ENCODE data around the gene ARFGAP1.
A peak's percentile ranks its signal among the peaks of the same experiment; 100 is the strongest.

The ARFGAP1 gene

DNA sequence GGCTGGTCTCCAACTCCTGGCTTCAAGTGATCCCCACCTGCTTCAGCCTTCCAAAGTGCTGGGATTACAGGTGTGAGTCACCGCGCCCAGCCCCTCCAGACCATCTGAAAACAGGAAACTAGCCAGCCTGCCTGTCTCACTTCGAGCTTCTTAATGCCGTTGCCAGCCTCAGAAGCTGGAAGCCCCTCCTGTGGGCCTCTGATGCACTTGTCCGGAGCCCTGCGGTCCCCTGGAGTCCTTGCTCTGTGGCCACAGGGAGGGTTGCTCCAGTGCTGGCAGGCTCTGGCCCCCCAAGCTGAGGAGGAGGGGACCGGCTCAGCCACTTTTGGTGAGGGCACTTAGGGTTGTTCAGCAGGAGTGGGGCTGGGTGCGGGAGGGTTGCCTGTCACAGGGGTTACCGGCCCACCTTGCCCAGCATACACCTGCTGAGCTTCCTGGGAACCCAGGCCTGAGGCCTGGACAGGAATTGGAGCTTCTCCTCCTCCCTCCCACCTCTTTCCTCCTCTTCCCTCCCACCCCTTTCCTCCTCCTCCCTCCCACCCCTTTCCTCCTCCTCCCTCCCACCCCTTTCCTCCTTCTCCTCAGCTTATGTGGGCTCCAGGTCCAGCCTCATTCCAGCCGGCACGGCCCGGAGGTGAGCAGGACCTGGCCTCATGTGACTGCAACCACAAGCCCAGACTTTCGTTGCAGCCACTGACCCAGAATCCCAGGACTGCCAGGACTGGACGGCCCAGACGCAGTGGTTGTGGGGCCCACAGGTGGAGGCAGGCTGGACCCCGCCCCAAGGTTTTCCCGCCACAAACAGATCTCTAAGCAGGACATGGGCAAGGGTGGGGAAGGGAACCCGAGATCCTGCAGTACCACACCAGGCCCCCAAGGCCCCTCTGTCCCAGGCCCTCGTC is 46.3 kb upstream of the ARFGAP1 start:
- CTCF ChIA-PET: no interaction called here
- no peak for DNase-seq (ENCODE audit: extremely low spot score)
- POLR2A ChIA-PET: interaction anchor here (1.8 kb wide), 1 partner anchor 46 kb away, joined by 5 read pairs; the partner anchor contains the start of gene ARFGAP1
- no peak for TF ChIP-seq TARDBP (IDR thresholded peaks at IDR 0.05)
- no peak for TF ChIP-seq CTBP1 (IDR thresholded peaks at IDR 0.05; ENCODE audit: borderline replicate concordance)
- TF ChIP-seq ARNT (IDR thresholded peaks at IDR 0.05): no peak
- TF ChIP-seq FOXK2 (IDR thresholded peaks at IDR 0.05): no peak
- no peak for TF ChIP-seq HDGF (IDR thresholded peaks at IDR 0.05; ENCODE audit: borderline replicate concordance)
- TF ChIP-seq ZNF384 (IDR thresholded peaks at IDR 0.05): no peak
- TF ChIP-seq ELF4 (IDR thresholded peaks at IDR 0.05): no peak
- no peak for TF ChIP-seq FOXM1 (IDR thresholded peaks at IDR 0.05; ENCODE audit: borderline replicate concordance)
- TF ChIP-seq SP1 (IDR thresholded peaks at IDR 0.05): no peak
- no peak for TF ChIP-seq NFRKB (IDR thresholded peaks at IDR 0.05)
- no peak for TF ChIP-seq LEF1 (IDR thresholded peaks at IDR 0.05; ENCODE audit: borderline replicate concordance)
- TF ChIP-seq FOXA1 (IDR thresholded peaks at IDR 0.05): no peak
- TF ChIP-seq, protein P1, sequence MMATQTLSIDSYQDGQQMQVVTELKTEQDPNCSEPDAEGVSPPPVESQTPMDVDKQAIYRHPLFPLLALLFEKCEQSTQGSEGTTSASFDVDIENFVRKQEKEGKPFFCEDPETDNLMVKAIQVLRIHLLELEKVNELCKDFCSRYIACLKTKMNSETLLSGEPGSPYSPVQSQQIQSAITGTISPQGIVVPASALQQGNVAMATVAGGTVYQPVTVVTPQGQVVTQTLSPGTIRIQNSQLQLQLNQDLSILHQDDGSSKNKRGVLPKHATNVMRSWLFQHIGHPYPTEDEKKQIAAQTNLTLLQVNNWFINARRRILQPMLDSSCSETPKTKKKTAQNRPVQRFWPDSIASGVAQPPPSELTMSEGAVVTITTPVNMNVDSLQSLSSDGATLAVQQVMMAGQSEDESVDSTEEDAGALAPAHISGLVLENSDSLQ (IDR thresholded peaks at IDR 0.05): no peak
- TF ChIP-seq BHLHE40 (IDR thresholded peaks at IDR 0.05; ENCODE audit: borderline replicate concordance): no peak
- TF ChIP-seq SUZ12 (IDR thresholded peaks at IDR 0.05): no peak
- TF ChIP-seq L3MBTL2 (conservative IDR thresholded peaks at IDR 0.05): no peak

DNA sequence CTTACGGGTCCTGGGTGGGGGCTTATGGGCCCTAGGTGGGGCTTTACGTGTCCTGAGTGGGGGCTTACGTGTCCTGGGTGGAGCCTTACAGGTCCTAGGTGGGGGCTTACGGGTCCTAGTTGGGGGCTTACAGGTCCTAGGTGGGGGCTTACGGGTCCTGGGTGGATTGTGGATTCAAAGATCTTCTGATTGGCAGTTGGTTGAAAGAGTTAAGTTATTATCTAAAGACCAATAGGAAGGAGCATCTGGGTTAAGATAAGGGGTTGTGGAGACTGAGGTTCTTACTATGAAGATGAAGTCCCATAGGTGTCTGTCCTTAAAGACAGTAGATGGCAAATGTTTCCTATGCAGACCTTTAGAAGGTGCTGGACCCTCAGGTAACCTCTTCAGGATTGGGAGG is 45.4 kb upstream of the ARFGAP1 start:
- TF ChIP-seq NFRKB (IDR thresholded peaks at IDR 0.05) (no peak), L3MBTL2 (conservative IDR thresholded peaks at IDR 0.05) (no peak), ARNT (IDR thresholded peaks at IDR 0.05) (no peak), FOXA1 (IDR thresholded peaks at IDR 0.05) (no peak), ELF4 (IDR thresholded peaks at IDR 0.05) (no peak), FOXM1 (IDR thresholded peaks at IDR 0.05; ENCODE audit: borderline replicate concordance) (no peak), LEF1 (IDR thresholded peaks at IDR 0.05; ENCODE audit: borderline replicate concordance) (no peak), TARDBP (IDR thresholded peaks at IDR 0.05) (no peak), FOXK2 (IDR thresholded peaks at IDR 0.05) (no peak), CTBP1 (IDR thresholded peaks at IDR 0.05; ENCODE audit: borderline replicate concordance) (no peak)
- DNase-seq (ENCODE audit: extremely low spot score): no peak
- CTCF ChIA-PET: no interaction called here
- POLR2A ChIA-PET: no interaction called here

DNA sequence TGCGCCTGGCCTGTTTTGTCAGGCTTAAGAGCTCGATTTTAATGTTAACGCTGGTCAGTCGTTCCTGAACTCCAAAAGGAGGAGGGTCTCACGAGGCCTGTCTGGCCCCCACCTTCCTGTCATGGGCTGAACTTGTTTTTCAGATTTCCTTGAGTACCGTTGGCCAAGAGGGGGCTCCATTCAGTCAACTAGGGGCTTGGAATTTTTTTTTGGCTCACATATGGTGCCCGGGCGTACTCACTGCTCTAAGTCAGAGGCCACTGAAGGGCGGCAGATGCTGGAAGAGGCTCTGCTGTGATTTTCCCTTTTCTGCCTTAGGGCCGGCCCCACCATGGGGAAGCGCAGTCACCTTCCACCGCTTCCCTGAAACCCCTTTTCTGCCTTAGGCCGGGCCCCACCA is 43.8 kb upstream of the ARFGAP1 start:
- TF ChIP-seq LEF1 (IDR thresholded peaks at IDR 0.05; ENCODE audit: borderline replicate concordance) (no peak), BHLHE40 (IDR thresholded peaks at IDR 0.05; ENCODE audit: borderline replicate concordance) (no peak), TARDBP (IDR thresholded peaks at IDR 0.05) (no peak), HDGF (IDR thresholded peaks at IDR 0.05; ENCODE audit: borderline replicate concordance) (no peak), NFRKB (IDR thresholded peaks at IDR 0.05) (no peak), SUZ12 (IDR thresholded peaks at IDR 0.05) (no peak), ELF4 (IDR thresholded peaks at IDR 0.05) (no peak), FOXM1 (IDR thresholded peaks at IDR 0.05; ENCODE audit: borderline replicate concordance) (no peak), FOXK2 (IDR thresholded peaks at IDR 0.05) (no peak)
- ChIA-PET POLR2A (no interaction called here), CTCF (interaction anchor here (0.7 kb wide), 1 partner anchor 65 kb away, joined by 3 read pairs; no protein-coding TSS in a partner anchor)
- no peak for DNase-seq (ENCODE audit: extremely low spot score)

DNA sequence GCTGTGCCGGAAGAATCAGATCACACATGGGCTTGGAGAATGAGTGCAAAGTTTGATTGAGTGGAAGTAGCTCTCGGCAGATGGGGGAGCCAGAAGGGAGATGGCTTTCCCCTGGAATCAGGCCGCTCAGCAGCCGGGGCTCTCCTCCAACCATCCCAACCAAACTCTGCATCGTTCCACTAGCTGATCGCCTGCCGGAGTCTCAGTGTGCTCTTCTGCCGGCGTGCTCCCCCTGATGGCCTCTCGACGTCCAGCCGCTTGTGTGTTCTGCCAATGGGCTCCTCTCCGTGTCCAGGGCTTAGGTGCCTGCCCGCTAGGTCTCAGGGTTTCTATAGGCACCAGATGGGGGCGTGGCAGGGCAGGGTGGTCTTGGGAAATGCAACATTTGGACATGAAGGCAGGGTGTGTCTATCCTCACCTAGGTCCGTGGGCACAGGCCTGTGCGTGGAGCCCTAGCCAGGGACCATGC is 41.8 kb upstream of the ARFGAP1 start:
- peak; percentile 63 for DNase-seq (ENCODE audit: extremely low spot score)
- CTCF ChIA-PET: interaction anchor here (0.6 to 1.1 kb wide), 3 partner anchors 15 to 47 kb away, joined by 3 to 6 read pairs (median 3); no protein-coding TSS in a partner anchor
- POLR2A ChIA-PET: interaction anchor here (0.6 to 1.0 kb wide), 2 partner anchors 13 to 41 kb away, joined by 3 to 4 read pairs; no protein-coding TSS in a partner anchor
- no peak for TF ChIP-seq ARNT (IDR thresholded peaks at IDR 0.05)
- no peak for TF ChIP-seq LEF1 (IDR thresholded peaks at IDR 0.05; ENCODE audit: borderline replicate concordance)
- TF ChIP-seq ZNF384 (IDR thresholded peaks at IDR 0.05): no peak
- no peak for TF ChIP-seq HDGF (IDR thresholded peaks at IDR 0.05; ENCODE audit: borderline replicate concordance)
- no peak for TF ChIP-seq NFRKB (IDR thresholded peaks at IDR 0.05)
- TF ChIP-seq SUZ12 (IDR thresholded peaks at IDR 0.05): no peak
- no peak for TF ChIP-seq FOXM1 (IDR thresholded peaks at IDR 0.05; ENCODE audit: borderline replicate concordance)
- TF ChIP-seq ELF4 (IDR thresholded peaks at IDR 0.05): no peak
- no peak for TF ChIP-seq FOXA1 (IDR thresholded peaks at IDR 0.05)
- TF ChIP-seq TARDBP (IDR thresholded peaks at IDR 0.05): no peak
- no peak for TF ChIP-seq BHLHE40 (IDR thresholded peaks at IDR 0.05; ENCODE audit: borderline replicate concordance)
- TF ChIP-seq FOXK2 (IDR thresholded peaks at IDR 0.05): no peak

DNA sequence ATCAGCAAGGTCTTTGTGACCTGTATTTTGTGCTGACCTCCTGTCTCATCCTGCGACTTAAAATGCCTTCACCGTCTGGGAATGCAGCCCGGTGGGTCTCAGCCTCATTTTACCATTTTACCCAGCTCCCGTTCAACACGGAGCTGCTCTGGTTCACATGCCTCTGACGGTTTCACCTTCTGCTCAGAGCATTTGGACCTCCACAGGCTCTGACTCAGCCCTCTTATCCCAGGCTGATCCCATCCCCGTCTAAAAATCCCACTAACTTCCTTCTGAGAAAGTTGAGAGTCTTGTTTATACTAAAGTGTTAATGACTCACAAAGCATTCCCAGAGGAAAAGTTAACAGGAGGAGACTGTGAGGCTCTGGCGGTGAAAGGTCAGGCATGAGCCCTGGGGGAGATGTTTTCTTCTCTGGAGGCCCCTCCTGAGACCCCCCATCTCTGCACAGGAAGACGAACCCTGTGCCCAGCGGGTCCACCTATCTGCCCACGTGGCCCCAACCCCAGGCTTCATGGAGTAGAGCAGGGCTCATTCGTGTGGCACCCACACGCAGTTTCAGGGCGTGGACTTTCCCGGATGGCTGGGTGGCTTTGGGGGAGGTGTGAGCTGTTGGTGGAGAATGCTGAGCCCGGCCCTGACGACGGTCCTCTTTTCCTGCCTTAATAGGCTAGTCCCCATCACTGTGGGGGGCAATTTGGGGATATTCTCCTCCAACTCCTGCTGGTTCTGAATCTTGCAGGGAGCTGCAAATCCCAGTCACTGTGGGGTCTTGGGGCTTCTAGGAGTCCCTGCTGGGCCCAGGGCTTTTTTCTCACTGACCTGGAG is 40.2 kb upstream of the ARFGAP1 start:
- no peak for TF ChIP-seq LEF1 (IDR thresholded peaks at IDR 0.05; ENCODE audit: borderline replicate concordance)
- no peak for TF ChIP-seq FOXM1 (IDR thresholded peaks at IDR 0.05; ENCODE audit: borderline replicate concordance)
- TF ChIP-seq, protein P1 (IDR thresholded peaks at IDR 0.05): no peak
- no peak for TF ChIP-seq FOXA1 (IDR thresholded peaks at IDR 0.05)
- TF ChIP-seq ARNT (IDR thresholded peaks at IDR 0.05): no peak
- no peak for DNase-seq (ENCODE audit: extremely low spot score)
- CTCF ChIA-PET: interaction anchor here (1.7 kb wide), 1 partner anchor 9 kb away, joined by 18 read pairs; no protein-coding TSS in a partner anchor
- POLR2A ChIA-PET: no interaction called here

DNA sequence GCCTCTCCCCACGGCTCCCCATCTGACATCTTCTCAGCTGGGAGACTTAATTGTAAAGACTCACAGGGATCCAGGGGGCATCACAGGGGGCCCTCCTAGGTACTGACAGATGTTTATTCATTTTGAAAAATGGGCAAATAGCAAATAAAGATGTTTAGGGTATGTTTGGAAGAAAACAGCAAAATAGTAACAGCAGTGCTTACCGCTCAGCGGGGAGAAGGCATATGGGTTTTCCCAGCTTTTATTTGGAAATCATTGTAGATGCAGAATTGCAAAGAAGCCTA is 39.6 kb upstream of the ARFGAP1 start:
- ChIA-PET CTCF (interaction anchor here (1.7 kb wide), 1 partner anchor 10 kb away, joined by 18 read pairs; no protein-coding TSS in a partner anchor), POLR2A (no interaction called here)
- TF ChIP-seq NFRKB (IDR thresholded peaks at IDR 0.05) (no peak), HDGF (IDR thresholded peaks at IDR 0.05; ENCODE audit: borderline replicate concordance) (no peak), ELF4 (IDR thresholded peaks at IDR 0.05) (no peak), SUZ12 (IDR thresholded peaks at IDR 0.05) (no peak), FOXM1 (IDR thresholded peaks at IDR 0.05; ENCODE audit: borderline replicate concordance) (no peak), L3MBTL2 (conservative IDR thresholded peaks at IDR 0.05) (no peak), TARDBP (IDR thresholded peaks at IDR 0.05) (no peak), BHLHE40 (IDR thresholded peaks at IDR 0.05; ENCODE audit: borderline replicate concordance) (no peak), ARNT (IDR thresholded peaks at IDR 0.05) (no peak), LEF1 (IDR thresholded peaks at IDR 0.05; ENCODE audit: borderline replicate concordance) (no peak), FOXA1 (IDR thresholded peaks at IDR 0.05) (no peak), SP1 (IDR thresholded peaks at IDR 0.05) (no peak), CTBP1 (IDR thresholded peaks at IDR 0.05; ENCODE audit: borderline replicate concordance) (no peak)

More for the DNA sequence above, 39.6 kb upstream of the ARFGAP1 start:
- no peak for DNase-seq (ENCODE audit: extremely low spot score)
